Limb (tissue), 2 donors: Measurements from ENCODE around the gene AGO3.

Source experiments
- DNase-seq, 2 donors: peaks; one replicate each; pipeline ENCODE4 v3.0.0-alpha.2; 2016; ENCODE audit errors: extremely low spot score in 2 of 2

AGO3 gene

GRCh38 chr1:36095760-36096405 is 165.0 kb downstream of the AGO3 start:
- DNase-seq: peak in 1 of 2 donors; percentile 34

- no peak for DNase-seq
These were observed 165.9 kb downstream of the AGO3 start for GRCh38 chr1:36096500-36097432.

GRCh38 chr1:36097693-36098585 is 167.0 kb downstream of the AGO3 start:
- DNase-seq: no peak

GRCh38 chr1:36098650-36099365 is 167.9 kb downstream of the AGO3 start:
- DNase-seq: no peak

GRCh38 chr1:36099681-36100341 is 168.9 kb downstream of the AGO3 start:
- peak; percentile 57 to 90 for DNase-seq

- no peak for DNase-seq
These were observed 169.5 kb downstream of the AGO3 start for GRCh38 chr1:36100376-36100775.

GRCh38 chr1:36101546-36101945 is 170.6 kb downstream of the AGO3 start:
- DNase-seq: no peak

GRCh38 chr1:36106269-36106668 is 175.4 kb downstream of the AGO3 start:
- DNase-seq: no peak

GRCh38 chr1:36107394-36107793 is 176.5 kb downstream of the AGO3 start:
- no peak for DNase-seq

GRCh38 chr1:36108314-36108713 is 177.4 kb downstream of the AGO3 start:
- DNase-seq: peak in 1 of 2 donors; percentile 56

- no peak for DNase-seq
These were observed 178.3 kb downstream of the AGO3 start for GRCh38 chr1:36109041-36109679.

GRCh38 chr1:36111151-36111550 is 180.2 kb downstream of the AGO3 start:
- DNase-seq: no peak

- DNase-seq: no peak
These were observed 181.9 kb downstream of the AGO3 start for GRCh38 chr1:36112823-36113222.

- DNase-seq: no peak
These were observed 183.5 kb downstream of the AGO3 start for GRCh38 chr1:36114371-36114770.

- peak; percentile 65 to 79 for DNase-seq
These were observed 184.3 kb downstream of the AGO3 start for GRCh38 chr1:36115200-36115669.

GRCh38 chr1:36115931-36116330 is 185.0 kb downstream of the AGO3 start:
- no peak for DNase-seq

GRCh38 chr1:36116901-36117300 is 186.0 kb downstream of the AGO3 start:
- DNase-seq: peak in 1 of 2 donors; percentile 51

GRCh38 chr1:36118447-36119204 is 187.7 kb downstream of the AGO3 start:
- DNase-seq: no peak

GRCh38 chr1:36119456-36119855 is 188.6 kb downstream of the AGO3 start:
- DNase-seq: no peak
